Common myeloid progenitor, CD34-positive (primary cell): ENCODE results near the gene LYSMD3. TPM values are rescaled to one million over a fixed set of nuclear protein-coding genes. Genes with fewer than 3 reads are reported as not detected.
"Not testable (repeated sequence)": the region's sequence is repeated elsewhere in the genome, so short reads cannot be mapped to it uniquely, and the experiment has no call there.

ENCODE experiments used
- CTCF ChIA-PET: fragments of 350-600 bp; sonication (Branson Sonifier 250); formaldehyde crosslinking; loops from one replicate; lab custom pipeline; 2021; ENCODE audit warnings: antibody characterized with exemption; lab: Charles Lee
- POLR2A ChIA-PET: fragments of 350-600 bp; sonication (Branson Sonifier 250); formaldehyde crosslinking; loops from one replicate; lab custom pipeline; 2021; ENCODE audit warnings: antibody characterized with exemption; lab: Charles Lee
- DNase-seq, 3 donors: peaks; one replicate each; pipeline versions ENCODE4 v3.0.0 to v3.0.0-alpha.2; 2013
- H3K27ac ChIP-seq, 2 experiments: 1 replicate in 1 of 2; 2 replicates in 1 of 2; pipeline ENCODE4 v1.7.0; 2013; ENCODE audit warnings: inconsistent platforms in 2 of 2, low read length in 2 of 2, mild to moderate bottlenecking in 2 of 2, low read depth in 1 of 2, moderate library complexity in 1 of 2; ENCODE audit not compliant: severe bottlenecking in 2 of 2, insufficient read depth in 1 of 2, poor library complexity in 1 of 2
- H3K27me3 ChIP-seq, 5 experiments: replicated peaks in 2 of 5; 1 replicate in 3 of 5; 2 replicates in 2 of 5; pipeline versions ENCODE4 v1.6.1 to v1.7.0; 2013; ENCODE audit warnings: low read length in 4 of 5, mild to moderate bottlenecking in 2 of 5, moderate library complexity in 2 of 5, inconsistent platforms in 1 of 5; ENCODE audit not compliant: insufficient read depth in 5 of 5, control insufficient read depth in 4 of 5
- H3K36me3 ChIP-seq, 4 experiments: 1 replicate in 2 of 4; 2 replicates in 2 of 4; pipeline versions ENCODE4 v1.6.1 to v1.7.0; 2013; ENCODE audit warnings: low read length in 3 of 4, control low read depth in 1 of 4, mild to moderate bottlenecking in 1 of 4; ENCODE audit not compliant: control insufficient read depth in 4 of 4, insufficient read depth in 4 of 4
- H3K4me1 ChIP-seq, 4 experiments: 1 replicate in 3 of 4; 2 replicates in 1 of 4; pipeline versions ENCODE4 v1.6.1 to v1.7.1; 2013; ENCODE audit warnings: low read length in 3 of 4, mild to moderate bottlenecking in 3 of 4, control low read depth in 1 of 4, inconsistent platforms in 1 of 4, moderate library complexity in 1 of 4; ENCODE audit not compliant: control insufficient read depth in 4 of 4, insufficient read depth in 4 of 4; ENCODE audit errors: control extremely low read depth in 1 of 4
- H3K4me3 ChIP-seq, 7 experiments: 1 replicate in 4 of 7; 2 replicates in 3 of 7; pipeline versions ENCODE4 v1.5.1 to v1.7.0; 2013; ENCODE audit warnings: mild to moderate bottlenecking in 7 of 7, low read length in 6 of 7, moderate library complexity in 6 of 7, inconsistent platforms in 2 of 7, low read depth in 2 of 7, control low read depth in 1 of 7; ENCODE audit not compliant: insufficient read depth in 4 of 7, control insufficient read depth in 1 of 7; ENCODE audit errors: extremely low read depth in 1 of 7
- H3K9me3 ChIP-seq, 5 experiments: 1 replicate in 4 of 5; 2 replicates in 1 of 5; pipeline versions ENCODE4 v1.6.1 to v1.7.1; 2013; ENCODE audit warnings: low read length in 4 of 5, mild to moderate bottlenecking in 2 of 5, inconsistent platforms in 1 of 5, low read depth in 1 of 5, moderate library complexity in 1 of 5; ENCODE audit not compliant: control insufficient read depth in 4 of 5, insufficient read depth in 2 of 5; ENCODE audit errors: control extremely low read depth in 1 of 5
- WGBS: methylation state at CpG from one replicate; pipeline ENCODE4 v1.1.5; 2013; ENCODE audit not compliant: insufficient coverage; 5-methylcytosine and 5-hydroxymethylcytosine counted together
- polyA plus RNA-seq: library from polyadenylated mRNA; unstranded; fragments of 120-200 nt; gene quantifications from one replicate; pipeline ENCODE4 v1.2.1, GENCODE V29; 2013

The LYSMD3 gene
- 21.8 TPM for polyA plus RNA-seq

- H3K36me3 ChIP-seq: peaks cover 0 to 6% (median 3%) of the 10 kb centered on the region in 4 experiments
- peaks cover 0 to 7% (median 0%) of the 10 kb centered on the region in 5 experiments for H3K27me3 ChIP-seq
- ChIA-PET POLR2A (interaction anchor here (0.6 to 0.8 kb wide), 3 partner anchors 53 to 210 kb away, joined by 3 to 4 read pairs (median 3); partner anchors contain the start of gene CETN3), CTCF (interaction anchor here (0.5 to 2.1 kb wide), 6 partner anchors 55 to 980 kb away, joined by 3 to 7 read pairs (median 4); partner anchors contain the start of genes MBLAC2 and POLR3G)
- peak within 1 kb of the TSS; percentile 95 to 96 for H3K27ac ChIP-seq
- peak; percentile 97 to 98 (median 98) for DNase-seq
- under 1% methylated on average over 57 of the region's 64 CpGs for WGBS
- H3K9me3 ChIP-seq: no peaks in the 10 kb centered on the region
- peaks cover 10 to 29% (median 22%) of the 10 kb centered on the region in 4 experiments for H3K4me1 ChIP-seq
- peak within 1 kb of the TSS; percentile 72 to 99 (median 98) for H3K4me3 ChIP-seq
Measured at GRCh38 chr5:90529194-90529938, at the start of gene LYSMD3. Gene LYSMD3 (minus strand): TSS chr5:90529584. CDS start chr5:90525289, 4,295 bp downstream.

- H3K27me3 ChIP-seq, H3K9me3 ChIP-seq, CTCF ChIA-PET, POLR2A ChIA-PET, H3K4me3 ChIP-seq, H3K36me3 ChIP-seq, H3K27ac ChIP-seq, H3K4me1 ChIP-seq: not testable (repeated sequence)
- no CpG with 5 or more reads among the region's 3 CpGs for WGBS
- peak; percentile 21 to 82 (median 70) for DNase-seq
Measured at GRCh38 chr5:90576566-90576965, 47.2 kb upstream of the LYSMD3 start.

GRCh38 chr5:90575712-90576111, 46.3 kb upstream of the LYSMD3 start:
- 98% methylated on average over 4 of the region's 5 CpGs for WGBS
- no peak for DNase-seq
- H3K27me3 ChIP-seq: no peaks in the 10 kb centered on the region
- peaks cover 0 to 5% (median 2%) of the 10 kb centered on the region in 5 experiments for H3K9me3 ChIP-seq
- no peak overlapping the region for H3K27ac ChIP-seq
- ChIA-PET POLR2A (no interaction called here), CTCF (no interaction called here)
- no peaks in the 10 kb centered on the region for H3K4me1 ChIP-seq
- H3K36me3 ChIP-seq: no peaks in the 10 kb centered on the region
- H3K4me3 ChIP-seq: no peak overlapping the region

- peaks cover 0 to 15% (median 4%) of the 10 kb centered on the region in 5 experiments for H3K9me3 ChIP-seq
- ChIA-PET CTCF (interaction anchor here (1.5 kb wide), 1 partner anchor 10 kb away, joined by 3 read pairs; no protein-coding TSS in a partner anchor), POLR2A (no interaction called here)
- H3K27me3 ChIP-seq: no peaks in the 10 kb centered on the region
- DNase-seq: no peak
- no peak overlapping the region for H3K27ac ChIP-seq
- H3K4me1 ChIP-seq: no peaks in the 10 kb centered on the region
- no CpG with 5 or more reads among the region's 1 CpG for WGBS
- no peaks in the 10 kb centered on the region for H3K36me3 ChIP-seq
- no peak overlapping the region for H3K4me3 ChIP-seq
Measured at GRCh38 chr5:90571147-90571773, 41.9 kb upstream of the LYSMD3 start.

GRCh38 chr5:90570034-90570433, 40.6 kb upstream of the LYSMD3 start:
- POLR2A ChIA-PET: no interaction called here

GRCh38 chr5:90569084-90569483, 39.7 kb upstream of the LYSMD3 start:
- H3K9me3 ChIP-seq: peaks cover 0 to 15% (median 2%) of the 10 kb centered on the region in 5 experiments
- no peaks in the 10 kb centered on the region for H3K4me1 ChIP-seq
- H3K36me3 ChIP-seq: no peaks in the 10 kb centered on the region
- CTCF ChIA-PET: no interaction called here
- no peak overlapping the region for H3K4me3 ChIP-seq
- no peak overlapping the region for H3K27ac ChIP-seq
- POLR2A ChIA-PET: no interaction called here
- no peak for DNase-seq
- no CpG with 5 or more reads among the region's 1 CpG for WGBS
- peaks cover 0 to 2% (median 0%) of the 10 kb centered on the region in 5 experiments for H3K27me3 ChIP-seq

More at GRCh38 chr5:90570034-90570433, 40.6 kb upstream of the LYSMD3 start:
- H3K4me3 ChIP-seq: no peak overlapping the region
- no CpG with 5 or more reads among the region's 2 CpGs for WGBS
- no peaks in the 10 kb centered on the region for H3K36me3 ChIP-seq
- no peak overlapping the region for H3K27ac ChIP-seq
- H3K27me3 ChIP-seq: no peaks in the 10 kb centered on the region
- H3K4me1 ChIP-seq: no peaks in the 10 kb centered on the region
- peaks cover 0 to 15% (median 2%) of the 10 kb centered on the region in 5 experiments for H3K9me3 ChIP-seq
- DNase-seq: no peak
- CTCF ChIA-PET: no interaction called here

- CTCF ChIA-PET: no interaction called here
- Histone ChIP-seq H3K27ac (no peak overlapping the region), H3K27me3 (peaks cover 0 to 22% (median 7%) of the 10 kb centered on the region in 5 experiments), H3K9me3 (peaks cover 0 to 9% (median 2%) of the 10 kb centered on the region in 5 experiments), H3K36me3 (no peaks in the 10 kb centered on the region), H3K4me3 (no peak overlapping the region), H3K4me1 (no peaks in the 10 kb centered on the region)
- 100% methylated on average over 1 of the region's 3 CpGs for WGBS
- POLR2A ChIA-PET: no interaction called here
- DNase-seq: no peak
Measured at GRCh38 chr5:90565491-90565890, 36.1 kb upstream of the LYSMD3 start.
